GM19455 (cell line): Measurements from ENCODE around the gene ATP5PO.

Experiments used
- ATAC-seq: cut with Tn5 transposase; IDR thresholded peaks from one replicate; pipeline ENCODE4 v1.9.1; 2021; ENCODE audit not compliant: unreplicated experiment

Gene ATP5PO

GRCh38 chr21:33915368-33916199 lies at the start of gene ATP5PO:
ATP5PO (minus strand) TSS chr21:33915804; CDS start chr21:33915763, 41 bp downstream.
- ATAC-seq, result peak; percentile 98

- no peak for ATAC-seq
Observed at GRCh38 chr21:33964706-33965325, 49.2 kb upstream of the ATP5PO start.

GRCh38 chr21:33963848-33964555 lies 48.4 kb upstream of the ATP5PO start:
- no peak for ATAC-seq

GRCh38 chr21:33962290-33962689 lies 46.7 kb upstream of the ATP5PO start:
- ATAC-seq, result no peak

GRCh38 chr21:33961061-33961460 lies 45.5 kb upstream of the ATP5PO start:
- ATAC-seq, result no peak

- no peak for ATAC-seq
Observed at GRCh38 chr21:33959680-33960079, 44.1 kb upstream of the ATP5PO start.

- ATAC-seq, result no peak
Observed at GRCh38 chr21:33954395-33954794, 38.8 kb upstream of the ATP5PO start.

GRCh38 chr21:33951276-33952178 lies 35.9 kb upstream of the ATP5PO start:
- no peak for ATAC-seq

- ATAC-seq, result no peak
Observed at GRCh38 chr21:33950431-33951079, 35.0 kb upstream of the ATP5PO start.

- ATAC-seq, result peak; percentile 37
Observed at GRCh38 chr21:33949516-33950430, 34.2 kb upstream of the ATP5PO start.

GRCh38 chr21:33948951-33949444 lies 33.4 kb upstream of the ATP5PO start:
- no peak for ATAC-seq

- ATAC-seq, result peak; percentile 54
Observed at GRCh38 chr21:33948096-33948950, 32.7 kb upstream of the ATP5PO start.

- ATAC-seq, result peak; percentile 40
Observed at GRCh38 chr21:33947451-33948095, 32.0 kb upstream of the ATP5PO start.

GRCh38 chr21:33945652-33946270 lies 30.2 kb upstream of the ATP5PO start:
- ATAC-seq, result no peak

- no peak for ATAC-seq
Observed at GRCh38 chr21:33944185-33944763, 28.7 kb upstream of the ATP5PO start.

GRCh38 chr21:33943293-33943692 lies 27.7 kb upstream of the ATP5PO start:
- no peak for ATAC-seq

GRCh38 chr21:33942426-33942825 lies 26.8 kb upstream of the ATP5PO start:
- ATAC-seq, result no peak
